Mucosa of descending colon (tissue), 3 donors: ENCODE measurements around the gene NLGN4Y. TPM values are rescaled to one million over a fixed set of nuclear protein-coding genes. Genes with fewer than 3 reads are reported as not detected.

ENCODE experiments used
- ATAC-seq: fragments of 200-7000 bp; cut with Tn5 transposase; one replicate; pipeline ENCODE4 v1.9.1; 2020; ENCODE audit warnings: mild to moderate bottlenecking, moderate library complexity
- DNase-seq, 3 donors: peaks; one replicate each; pipeline ENCODE4 v3.0.0-alpha.2; 2020
- H3K36me3 ChIP-seq: fragments of 200-600 bp; one replicate; pipeline ENCODE4 v1.8.0; 2021; ENCODE audit warnings: low read depth, mild to moderate bottlenecking
- H3K4me1 ChIP-seq: fragments of 200-600 bp; one replicate; pipeline ENCODE4 v1.8.0; 2021; ENCODE audit warnings: low read depth, mild to moderate bottlenecking
- H3K4me3 ChIP-seq: fragments of 200-600 bp; one replicate; pipeline ENCODE4 v1.8.0; 2021; ENCODE audit warnings: mild to moderate bottlenecking
- H3K9me3 ChIP-seq: fragments of 200-600 bp; one replicate; pipeline ENCODE4 v1.8.0; 2021; ENCODE audit warnings: mild to moderate bottlenecking
- CTCF ChIP-seq: fragments of 200-600 bp; IDR thresholded peaks from one replicate; pipeline ENCODE4 v1.8.0; 2022; ENCODE audit warnings: antibody characterized with exemption, mild to moderate bottlenecking
- intact Hi-C, 2 donors: fragments of 100-400 bp; cut with DNase I in 1 of 2; cut with micrococcal nuclease in 1 of 2; formaldehyde crosslinking; loops; one replicate each; pipeline versions ENCODE4 v1.11.0 to v1.11.1; 2022; cut with DNase I, micrococcal nuclease
- total RNA-seq, 3 donors: library from RNA; stranded (reverse); fragmentation: NEBNext Ultra II Directional in 2 of 3; extraction: Animal tissue kit (Norgen Biotek cat#: 25700) in 2 of 3; gene quantifications; one replicate each; pipeline versions ENCODE4 v1.2.1 to v1.2.4, GENCODE V29; 2021 to 2023
- donor health status: DM: no; HTN: no; CAD: no; lungs with moderate emphysema.
- donor health status: DM: no; HTN: no; CAD: no.
- donor health status: DM: no; HTN: yes; CAD: no.

NLGN4Y gene
- total RNA-seq, 3 donors from 2014 or later, result 1.3 to 15.0 TPM; not detected in 1

GRCh38 chrY:14793674-14794073 lies 269.3 kb downstream of the NLGN4Y start:
- Histone ChIP-seq H3K4me1 (no peaks in the 10 kb centered on the region), H3K4me3 (no peak overlapping the region), H3K9me3 (no peaks in the 10 kb centered on the region), H3K36me3 (no peaks in the 10 kb centered on the region)
- TF ChIP-seq CTCF, result no peak
- ATAC-seq (no peak), DNase-seq (no peak)
- intact Hi-C loops, result no loop called here

- Histone ChIP-seq H3K4me1 (no peaks in the 10 kb centered on the region), H3K36me3 (no peaks in the 10 kb centered on the region), H3K9me3 (no peaks in the 10 kb centered on the region), H3K4me3 (no peak overlapping the region)
- intact Hi-C loops, result no loop called here
- no peak for DNase-seq
- TF ChIP-seq CTCF, result no peak
- ATAC-seq, result no peak
Observed at GRCh38 chrY:14798010-14798409, 273.7 kb downstream of the NLGN4Y start.

- Histone ChIP-seq H3K9me3 (no peaks in the 10 kb centered on the region), H3K4me3 (no peak overlapping the region), H3K36me3 (no peaks in the 10 kb centered on the region), H3K4me1 (no peaks in the 10 kb centered on the region)
- DNase-seq (no peak), ATAC-seq (no peak)
- TF ChIP-seq CTCF, result no peak
- intact Hi-C loops, result no loop called here
Observed at GRCh38 chrY:14801096-14801495, 276.8 kb downstream of the NLGN4Y start.

- DNase-seq (no peak), ATAC-seq (no peak)
- Histone ChIP-seq H3K4me3 (no peak overlapping the region), H3K36me3 (no peaks in the 10 kb centered on the region), H3K9me3 (no peaks in the 10 kb centered on the region), H3K4me1 (no peaks in the 10 kb centered on the region)
- TF ChIP-seq CTCF, result no peak
- intact Hi-C loops, result no loop called here
Observed at GRCh38 chrY:14802125-14802524, 277.8 kb downstream of the NLGN4Y start.

GRCh38 chrY:14804041-14804440 lies 279.7 kb downstream of the NLGN4Y start:
- TF ChIP-seq CTCF, result no peak
- H3K36me3 ChIP-seq, result no peaks in the 10 kb centered on the region
- H3K9me3 ChIP-seq, result no peaks in the 10 kb centered on the region
- intact Hi-C loops, result no loop called here
- no peak overlapping the region for H3K4me3 ChIP-seq
- H3K4me1 ChIP-seq, result no peaks in the 10 kb centered on the region
- ATAC-seq (no peak), DNase-seq (no peak)

GRCh38 chrY:14818452-14818851 lies 294.1 kb downstream of the NLGN4Y start:
- ATAC-seq (no peak), DNase-seq (no peak)
- Histone ChIP-seq H3K9me3 (no peaks in the 10 kb centered on the region), H3K4me3 (no peak overlapping the region), H3K36me3 (no peaks in the 10 kb centered on the region), H3K4me1 (no peaks in the 10 kb centered on the region)
- TF ChIP-seq CTCF, result no peak
- intact Hi-C loops, result no loop called here
